GM12878 (cell line): ENCODE measurements around the gene P3R3URF. TPM values are rescaled to one million over a fixed set of nuclear protein-coding genes. Genes with fewer than 3 reads are reported as not detected.

Experiments used
- ATAC-seq: fragments of 200-7000 bp; cut with Tn5 transposase; 3 replicates; pipeline ENCODE4 v1.9.1; 2020; ENCODE audit warnings: mild to moderate bottlenecking, moderate library complexity
- BruUV-seq: library from RNA; stranded (reverse); fragments of 400-500 nt; replicated peaks from 2 replicates; lab custom pipeline; 2021; lab: Mats Ljungman, UMichigan
- CTCF ChIA-PET: fragments of 300-600 bp; sonication (Branson Sonifier 250); formaldehyde crosslinking; extraction: SDS; loops from one replicate; lab custom pipeline; 2021; ENCODE audit warnings: inconsistent platforms; lab: Yijun Ruan, JAX
- POLR2A ChIA-PET: fragments of 350-600 bp; formaldehyde crosslinking; extraction: SDS; loops from one replicate; lab custom pipeline; 2021; ENCODE audit warnings: inconsistent platforms; lab: Charles Lee
- RAD21 ChIA-PET: fragments of 300-600 bp; sonication (Branson Sonifier 250); formaldehyde crosslinking; loops from one replicate; lab custom pipeline; 2023; ENCODE audit warnings: antibody characterized with exemption; ENCODE audit not compliant: unreplicated experiment; lab: Charles Lee
- SMC1A ChIA-PET: fragments of 300-600 bp; sonication (Branson Sonifier 250); formaldehyde crosslinking; loops from one replicate; lab custom pipeline; 2023; ENCODE audit not compliant: unreplicated experiment, uncharacterized antibody; lab: Charles Lee
- DNase-seq: peaks from one replicate; pipeline ENCODE4 v3.0.0-alpha.2; 2011; ENCODE audit warnings: low read depth, low spot score
- FAIRE-seq: peaks from 3 replicates; lab custom pipeline; 2011; peaks lifted over from hg19 to GRCh38; lab: Jason Lieb, UNC
- H2AFZ ChIP-seq: 2 replicates; pipeline ENCODE4 v1.6.0; 2011; ENCODE audit warnings: low read depth, low read length, control low read depth; ENCODE audit not compliant: control insufficient read depth
- H3K27ac ChIP-seq: 2 replicates; pipeline ENCODE4 v1.5.1; 2011; ENCODE audit warnings: control low read depth; ENCODE audit not compliant: control insufficient read depth, insufficient read depth
- H3K27me3 ChIP-seq, 2 experiments: replicated peaks in 1 of 2; 2 replicates each; pipeline versions ENCODE4 v1.6.0 to v1.6.1; 2011; ENCODE audit warnings: low read length in 1 of 2; ENCODE audit not compliant: control insufficient read depth in 2 of 2, insufficient read depth in 2 of 2
- H3K36me3 ChIP-seq, 2 experiments: 2 replicates each; pipeline ENCODE4 v1.5.1; 2011; ENCODE audit warnings: low read length in 1 of 2; ENCODE audit not compliant: control insufficient read depth in 2 of 2, insufficient read depth in 2 of 2
- H3K4me1 ChIP-seq: 2 replicates; pipeline ENCODE4 v1.6.1; 2011; ENCODE audit warnings: mild to moderate bottlenecking, low read length, moderate library complexity, mixed read lengths; ENCODE audit not compliant: control insufficient read depth, insufficient read depth
- H3K4me2 ChIP-seq: 2 replicates; pipeline ENCODE4 v1.6.0; 2011; ENCODE audit warnings: control low read depth; ENCODE audit not compliant: control insufficient read depth, insufficient read depth
- H3K4me3 ChIP-seq: fragments of 200-600 bp; sonication (generic); 2 replicates; pipeline ENCODE4 v1.5.1; 2016
- H3K79me2 ChIP-seq: 2 replicates; pipeline ENCODE4 v1.6.0; 2011; ENCODE audit warnings: low read length; ENCODE audit not compliant: control insufficient read depth, insufficient read depth
- H3K9ac ChIP-seq: 2 replicates; pipeline ENCODE4 v1.8.0; 2011; ENCODE audit warnings: low read length, control low read depth, mixed read lengths; ENCODE audit not compliant: control insufficient read depth, insufficient read depth
- H3K9me3 ChIP-seq: replicated peaks from 3 replicates; pipeline ENCODE4 v1.5.1; 2011; ENCODE audit warnings: mild to moderate bottlenecking, low read length; ENCODE audit not compliant: control insufficient read depth, insufficient read depth
- H4K20me1 ChIP-seq: 2 replicates; pipeline ENCODE4 v1.6.0; 2011; ENCODE audit not compliant: control insufficient read depth, insufficient read depth
- ATF2 ChIP-seq: IDR thresholded peaks from 2 replicates; pipeline ENCODE4 v1.6.1; 2012; ENCODE audit warnings: low read length, inconsistent platforms
- CBX3 ChIP-seq: fragments of 200-600 bp; sonication (generic); IDR thresholded peaks from 2 replicates; pipeline ENCODE4 v1.6.1; 2016; ENCODE audit warnings: low read depth, borderline replicate concordance
- CREB1 ChIP-seq: IDR thresholded peaks from 2 replicates; pipeline ENCODE4 v1.6.1; 2012; ENCODE audit warnings: low read depth, mild to moderate bottlenecking, inconsistent platforms
- GATAD2B ChIP-seq: fragments of 450-650 bp; conservative IDR thresholded peaks from 2 replicates; pipeline ENCODE4 v1.6.1; 2017; ENCODE audit warnings: low read depth, mild to moderate bottlenecking, moderate library complexity
- HCFC1 ChIP-seq: fragments of 150-350 bp; IDR thresholded peaks from 2 replicates; pipeline ENCODE4 v1.6.1; 2014; ENCODE audit warnings: low read length
- HDGF ChIP-seq: fragments of 450-650 bp; IDR thresholded peaks from 2 replicates; pipeline ENCODE4 v1.6.1; 2016; ENCODE audit warnings: antibody characterized with exemption
- MEF2B ChIP-seq: fragments of 450-650 bp; IDR thresholded peaks from 2 replicates; pipeline ENCODE4 v1.6.1; 2018; ENCODE audit warnings: mild to moderate bottlenecking, moderate library complexity; ENCODE audit not compliant: partially characterized antibody, poor library complexity, severe bottlenecking
- NKRF ChIP-seq: fragments of 450-650 bp; conservative IDR thresholded peaks from 2 replicates; pipeline ENCODE4 v1.6.1; 2017; ENCODE audit warnings: mild to moderate bottlenecking, moderate library complexity
- NRF1 ChIP-seq: conservative IDR thresholded peaks from 2 replicates; pipeline ENCODE4 v1.6.1; 2011; ENCODE audit warnings: mild to moderate bottlenecking, low read depth, low read length, improper control_type of control experiment
- POLR2A ChIP-seq: IDR thresholded peaks from 2 replicates; pipeline ENCODE4 v1.6.1; 2011; ENCODE audit warnings: low read depth, mild to moderate bottlenecking, low read length
- ZNF24 ChIP-seq: fragments of 450-650 bp; IDR thresholded peaks from 2 replicates; pipeline ENCODE4 v1.6.1; 2017; ENCODE audit warnings: antibody characterized with exemption, mild to moderate bottlenecking
- WGBS: methylation state at CpG from one replicate; pipeline ENCODE4 v1.1.6; 2016; ENCODE audit warnings: low lambda C conversion rate; ENCODE audit not compliant: insufficient replicate concordance, insufficient coverage; ENCODE audit errors: missing lambda C conversion rate; 5-methylcytosine and 5-hydroxymethylcytosine counted together
- in situ Hi-C: fragments of 300-500 bp; cut with MboI; formaldehyde crosslinking; loops from 9 replicates; pipeline ENCODE4 v1.14.3; 2018; ENCODE audit warnings: mixed read lengths
- intact Hi-C: fragments of 100-400 bp; cut with micrococcal nuclease; formaldehyde crosslinking; loops from one replicate; pipeline ENCODE4 v1.14.2; 2022; ENCODE audit not compliant: unreplicated experiment
- polyA plus RNA-seq, 11 experiments: library from polyadenylated mRNA; depleted of rRNA in 4 of 11; unstranded in 6 of 11; stranded (reverse) in 5 of 11; fragments of >200 nt; fragmentation: Nextera tagmentation in 4 of 11; fragmentation: Illumina TruSeq in 1 of 11; extraction: Ambion mirVana in 4 of 11; extraction: Trizol in 1 of 11; gene quantifications; 1 replicate in 1 of 11; 2 replicates in 10 of 11; pipeline versions ENCODE4 v1.2.1 to v1.2.3, GENCODE V29; 2011 to 2016; ENCODE audit warnings: inconsistent platforms in 2 of 11, missing spikeins in 2 of 11, low read depth in 1 of 11
- total RNA-seq, 4 experiments: library from RNA; depleted of rRNA in 3 of 4; stranded (reverse); fragments of >200 nt in 3 of 4; fragmentation: Illumina TruSeq in 1 of 4; extraction: Trizol in 1 of 4; gene quantifications; 2 replicates each; pipeline versions ENCODE4 v1.2.1 to v1.2.3, GENCODE V29; 2013 to 2021
- TF ChIP-seq, protein P1 (sequence below): fragments of 450-650 bp; IDR thresholded peaks from 2 replicates; pipeline ENCODE4 v1.6.1; 2016; ENCODE audit warnings: mild to moderate bottlenecking, moderate library complexity, borderline replicate concordance

The P3R3URF gene
- total and polyA plus RNA-seq, 10 of the 15 experiments (the other 5 are each of a cell fraction or from before 2014, with no cell fraction given) = not detected

DNA sequence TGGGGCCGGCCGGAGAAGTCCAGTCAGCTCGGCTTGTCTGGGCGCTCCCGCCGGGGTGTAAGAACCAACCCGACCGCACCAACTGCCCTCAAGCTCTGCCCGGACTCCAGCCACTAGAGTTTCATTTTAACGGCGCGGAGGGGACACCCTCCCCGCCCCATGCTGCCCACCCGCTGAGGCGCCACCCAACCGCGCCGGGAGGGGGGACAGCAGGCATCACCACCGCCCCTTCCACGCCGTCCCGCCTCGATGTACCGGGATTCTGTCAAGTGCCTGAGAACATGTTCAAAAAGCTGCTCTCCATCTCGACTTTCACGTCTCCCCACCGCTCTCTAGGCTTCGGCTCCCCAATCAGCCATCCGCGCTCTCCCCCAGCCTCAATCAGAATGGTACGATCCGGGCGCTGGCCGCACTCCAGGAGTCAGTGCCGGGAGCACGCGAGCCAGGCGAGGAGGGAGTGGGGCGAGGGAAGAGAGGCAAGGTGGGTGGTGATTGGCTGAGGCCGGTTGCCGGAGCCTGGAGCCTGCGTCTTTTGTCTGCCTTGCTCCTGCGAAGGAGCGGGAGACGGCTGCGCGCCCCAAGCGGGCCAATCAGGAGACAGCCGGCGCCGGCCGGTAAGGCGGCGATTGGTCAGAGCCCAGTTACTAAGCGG is 43.6 kb downstream of the P3R3URF start, which contains the start of gene PIK3R3 (continued):
- TF ChIP-seq, protein P1, sequence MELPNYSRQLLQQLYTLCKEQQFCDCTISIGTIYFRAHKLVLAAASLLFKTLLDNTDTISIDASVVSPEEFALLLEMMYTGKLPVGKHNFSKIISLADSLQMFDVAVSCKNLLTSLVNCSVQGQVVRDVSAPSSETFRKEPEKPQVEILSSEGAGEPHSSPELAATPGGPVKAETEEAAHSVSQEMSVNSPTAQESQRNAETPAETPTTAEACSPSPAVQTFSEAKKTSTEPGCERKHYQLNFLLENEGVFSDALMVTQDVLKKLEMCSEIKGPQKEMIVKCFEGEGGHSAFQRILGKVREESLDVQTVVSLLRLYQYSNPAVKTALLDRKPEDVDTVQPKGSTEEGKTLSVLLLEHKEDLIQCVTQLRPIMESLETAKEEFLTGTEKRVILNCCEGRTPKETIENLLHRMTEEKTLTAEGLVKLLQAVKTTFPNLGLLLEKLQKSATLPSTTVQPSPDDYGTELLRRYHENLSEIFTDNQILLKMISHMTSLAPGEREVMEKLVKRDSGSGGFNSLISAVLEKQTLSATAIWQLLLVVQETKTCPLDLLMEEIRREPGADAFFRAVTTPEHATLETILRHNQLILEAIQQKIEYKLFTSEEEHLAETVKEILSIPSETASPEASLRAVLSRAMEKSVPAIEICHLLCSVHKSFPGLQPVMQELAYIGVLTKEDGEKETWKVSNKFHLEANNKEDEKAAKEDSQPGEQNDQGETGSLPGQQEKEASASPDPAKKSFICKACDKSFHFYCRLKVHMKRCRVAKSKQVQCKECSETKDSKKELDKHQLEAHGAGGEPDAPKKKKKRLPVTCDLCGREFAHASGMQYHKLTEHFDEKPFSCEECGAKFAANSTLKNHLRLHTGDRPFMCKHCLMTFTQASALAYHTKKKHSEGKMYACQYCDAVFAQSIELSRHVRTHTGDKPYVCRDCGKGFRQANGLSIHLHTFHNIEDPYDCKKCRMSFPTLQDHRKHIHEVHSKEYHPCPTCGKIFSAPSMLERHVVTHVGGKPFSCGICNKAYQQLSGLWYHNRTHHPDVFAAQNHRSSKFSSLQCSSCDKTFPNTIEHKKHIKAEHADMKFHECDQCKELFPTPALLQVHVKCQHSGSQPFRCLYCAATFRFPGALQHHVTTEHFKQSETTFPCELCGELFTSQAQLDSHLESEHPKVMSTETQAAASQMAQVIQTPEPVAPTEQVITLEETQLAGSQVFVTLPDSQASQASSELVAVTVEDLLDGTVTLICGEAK = no peak
- no peak; the same call in 1 of the 2 replicates for TF ChIP-seq HCFC1
- no peak for TF ChIP-seq CBX3
- TF ChIP-seq POLR2A = peak; percentile 99
- peak; percentile 98; the same call in 1 of the 2 replicates for TF ChIP-seq HDGF
- TF ChIP-seq, all 136 proteins: peak for 66

GRCh38 chr1:46131712-46132528 is 44.4 kb downstream of the P3R3URF start:
- in situ Hi-C loops = no loop called here
- no peak for FAIRE-seq
- TF ChIP-seq NKRF (0 out of 2 replicates have a peak, but pooled peaks have one; percentile 46), CREB1 (peak; percentile 71), ZNF24 (no peak), NRF1 (no peak), ATF2 (no peak), MEF2B (peak; percentile 80), GATAD2B (0 out of 2 replicates have a peak, but pooled peaks have one; percentile 49)

More at GRCh38 chr1:46131712-46132528, 44.4 kb downstream of the P3R3URF start:
- no peak for DNase-seq
- Histone ChIP-seq H3K36me3 (no peaks in the 10 kb centered on the region), H3K4me1 (peaks cover 16% of the 10 kb centered on the region), H2AFZ (peak overlapping the region; percentile 96), H4K20me1 (no peaks in the 10 kb centered on the region), H3K27me3 (no peaks in the 10 kb centered on the region), H3K4me2 (peak overlapping the region; percentile 36), H3K4me3 (peak overlapping the region; percentile 91), H3K79me2 (peaks cover 49% of the 10 kb centered on the region), H3K9ac (peak overlapping the region; percentile 74), H3K9me3 (no peaks in the 10 kb centered on the region), H3K27ac (peak overlapping the region; percentile 98)
- WGBS = under 1% methylated on average over 38 of the region's 38 CpGs
- CTCF ChIA-PET = interaction anchor here (0.6 to 2.0 kb wide), 6 partner anchors 30 to 471 kb away, joined by 3 to 7 read pairs (median 3); no protein-coding TSS in a partner anchor
- intact Hi-C loops = loop anchor here (1.0 to 10.0 kb wide), 5 partner anchors 47 to 203 kb away; no protein-coding TSS in a partner anchor
- BruUV-seq = TSS peak; percentile 70
- peak; percentile 27 for ATAC-seq
- RAD21 ChIA-PET = interaction anchor here (0.7 to 1.9 kb wide), 8 partner anchors 10 to 664 kb away, joined by 3 to 7 read pairs (median 4); no protein-coding TSS in a partner anchor
- SMC1A ChIA-PET = interaction anchor here (0.6 to 4.9 kb wide), 13 partner anchors 8 to 92 kb away, joined by 3 to 37 read pairs (median 4); no protein-coding TSS in a partner anchor
- POLR2A ChIA-PET = interaction anchor here (0.6 to 2.3 kb wide), 14 partner anchors 8 to 197 kb away, joined by 3 to 14 read pairs (median 4); no protein-coding TSS in a partner anchor
